ENCODE results near the gene C16orf87. TPM values are rescaled to one million over a fixed set of nuclear protein-coding genes. Genes with fewer than 3 reads are reported as not detected.

The C16orf87 gene
- total RNA-seq, 2 donors from 2014 or later: 3.1 to 11.5 TPM

DNA sequence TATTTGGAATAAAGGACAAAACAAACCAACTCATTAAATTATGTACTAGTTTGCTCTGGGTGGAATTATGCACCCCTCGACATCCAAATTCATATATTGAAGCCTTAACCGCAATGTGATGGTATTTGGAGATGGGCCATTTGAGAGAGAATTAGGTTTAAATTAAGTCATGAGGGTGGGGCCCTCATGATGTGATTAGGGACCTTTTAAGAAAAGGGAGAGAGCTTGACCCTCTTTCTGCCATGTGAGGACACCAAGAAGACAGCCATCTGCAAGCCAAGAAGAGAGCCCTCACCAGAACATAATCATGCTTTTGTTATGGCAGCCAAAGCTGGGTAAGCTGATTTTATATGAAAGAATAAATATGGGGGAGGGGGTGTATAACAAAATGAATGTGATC is 2.0 kb downstream of the C16orf87 start:
- DNase-seq (no peak), ATAC-seq (no peak)
- no peaks in the 10 kb centered on the region for H3K36me3 ChIP-seq (replicated peaks in 1 of 2; ENCODE audit: insufficient read depth in 1 of 2, low read depth in 2 of 2)
- H3K4me1 ChIP-seq: peaks cover 12% of the 10 kb centered on the region
- TF ChIP-seq, protein P1, sequence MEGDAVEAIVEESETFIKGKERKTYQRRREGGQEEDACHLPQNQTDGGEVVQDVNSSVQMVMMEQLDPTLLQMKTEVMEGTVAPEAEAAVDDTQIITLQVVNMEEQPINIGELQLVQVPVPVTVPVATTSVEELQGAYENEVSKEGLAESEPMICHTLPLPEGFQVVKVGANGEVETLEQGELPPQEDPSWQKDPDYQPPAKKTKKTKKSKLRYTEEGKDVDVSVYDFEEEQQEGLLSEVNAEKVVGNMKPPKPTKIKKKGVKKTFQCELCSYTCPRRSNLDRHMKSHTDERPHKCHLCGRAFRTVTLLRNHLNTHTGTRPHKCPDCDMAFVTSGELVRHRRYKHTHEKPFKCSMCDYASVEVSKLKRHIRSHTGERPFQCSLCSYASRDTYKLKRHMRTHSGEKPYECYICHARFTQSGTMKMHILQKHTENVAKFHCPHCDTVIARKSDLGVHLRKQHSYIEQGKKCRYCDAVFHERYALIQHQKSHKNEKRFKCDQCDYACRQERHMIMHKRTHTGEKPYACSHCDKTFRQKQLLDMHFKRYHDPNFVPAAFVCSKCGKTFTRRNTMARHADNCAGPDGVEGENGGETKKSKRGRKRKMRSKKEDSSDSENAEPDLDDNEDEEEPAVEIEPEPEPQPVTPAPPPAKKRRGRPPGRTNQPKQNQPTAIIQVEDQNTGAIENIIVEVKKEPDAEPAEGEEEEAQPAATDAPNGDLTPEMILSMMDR (IDR thresholded peaks at IDR 0.05): no peak
- TF ChIP-seq POLR2A (IDR thresholded peaks at IDR 0.05): no peak
- no peaks in the 10 kb centered on the region for H3K27me3 ChIP-seq
- H3K4me3 ChIP-seq: no peak overlapping the region
- intact Hi-C loops (cut with DNase I): no loop called here
- H3K27ac ChIP-seq: no peak overlapping the region
- H3K9me3 ChIP-seq: no peaks in the 10 kb centered on the region
- WGBS, 2 donors: 88 to 95% methylated on average over 2 of the region's 2 CpGs

DNA sequence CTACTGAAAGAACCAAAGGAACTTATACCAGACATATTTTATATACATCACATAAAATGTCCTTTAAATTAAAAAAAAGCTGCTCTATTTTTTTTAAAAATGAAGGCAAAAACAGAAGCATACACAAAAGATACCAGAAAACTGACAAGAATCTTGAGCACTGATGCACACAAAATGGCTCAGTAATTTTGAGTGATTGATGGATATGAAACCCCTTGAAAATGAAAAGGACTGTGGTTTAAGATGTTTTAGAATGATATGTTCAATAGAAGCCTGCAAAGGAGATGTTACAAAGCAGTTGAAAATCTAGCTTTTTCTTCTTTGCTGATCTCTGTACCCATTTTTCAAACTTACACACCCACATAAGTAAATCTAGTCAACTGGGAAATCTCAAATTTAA is 2.7 kb downstream of the C16orf87 start:
- Histone ChIP-seq H3K4me1 (peaks cover 12% of the 10 kb centered on the region), H3K36me3 (replicated peaks in 1 of 2; ENCODE audit: insufficient read depth in 1 of 2, low read depth in 2 of 2) (no peaks in the 10 kb centered on the region), H3K4me3 (no peak overlapping the region), H3K9me3 (no peaks in the 10 kb centered on the region), H3K27me3 (no peaks in the 10 kb centered on the region), H3K27ac (no peak overlapping the region)
- DNase-seq (no peak), ATAC-seq (no peak)
- intact Hi-C loops (cut with DNase I): no loop called here
- TF ChIP-seq, protein P1 (IDR thresholded peaks at IDR 0.05): no peak
- no peak for TF ChIP-seq POLR2A (IDR thresholded peaks at IDR 0.05)

DNA sequence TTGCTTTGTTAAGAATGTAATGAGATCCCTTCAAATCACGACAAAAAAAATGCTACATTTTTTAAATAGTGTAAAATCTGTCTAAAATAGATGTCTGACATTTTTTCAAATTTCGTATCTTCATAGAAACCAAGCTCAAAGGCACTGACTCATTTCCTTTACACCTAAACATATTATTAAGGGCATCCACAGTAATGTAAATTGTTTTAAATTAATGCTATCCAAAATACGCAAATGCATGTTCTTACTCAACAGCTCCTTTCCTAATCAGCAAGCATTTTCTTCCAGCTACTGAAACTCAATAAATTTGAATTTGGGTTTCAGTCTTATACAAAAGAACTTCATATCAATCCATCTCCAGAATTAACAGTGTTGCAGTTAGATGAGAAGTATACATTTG is 4.3 kb downstream of the C16orf87 start:
- no peaks in the 10 kb centered on the region for H3K27me3 ChIP-seq
- no peak overlapping the region for H3K27ac ChIP-seq
- 74 to 83% methylated on average over 3 of the region's 3 CpGs for WGBS, 2 donors
- no peak for ATAC-seq
- peaks cover 9% of the 10 kb centered on the region for H3K4me1 ChIP-seq
- no peak overlapping the region for H3K4me3 ChIP-seq
- H3K36me3 ChIP-seq (replicated peaks in 1 of 2; ENCODE audit: insufficient read depth in 1 of 2, low read depth in 2 of 2): no peaks in the 10 kb centered on the region
- H3K9me3 ChIP-seq: no peaks in the 10 kb centered on the region
- no peak for TF ChIP-seq POLR2A (IDR thresholded peaks at IDR 0.05)
- TF ChIP-seq, protein P1 (IDR thresholded peaks at IDR 0.05): no peak
- intact Hi-C loops (cut with DNase I): no loop called here
- no peak for DNase-seq

- Histone ChIP-seq H3K27me3 (no peaks in the 10 kb centered on the region), H3K27ac (no peak overlapping the region), H3K4me1 (no peaks in the 10 kb centered on the region), H3K9me3 (no peaks in the 10 kb centered on the region), H3K4me3 (no peak overlapping the region), H3K36me3 (replicated peaks in 1 of 2; ENCODE audit: insufficient read depth in 1 of 2, low read depth in 2 of 2) (no peaks in the 10 kb centered on the region)
- TF ChIP-seq, protein P1 (IDR thresholded peaks at IDR 0.05): no peak
- no peak for TF ChIP-seq POLR2A (IDR thresholded peaks at IDR 0.05)
- DNase-seq: no peak
- intact Hi-C loops (cut with DNase I): no loop called here
- no peak for ATAC-seq
- WGBS, 2 donors: 87% methylated on average over 3 of the region's 3 CpGs
Observed at GRCh38 chr16:46822270-46822669, 8.7 kb downstream of the C16orf87 start.

DNA sequence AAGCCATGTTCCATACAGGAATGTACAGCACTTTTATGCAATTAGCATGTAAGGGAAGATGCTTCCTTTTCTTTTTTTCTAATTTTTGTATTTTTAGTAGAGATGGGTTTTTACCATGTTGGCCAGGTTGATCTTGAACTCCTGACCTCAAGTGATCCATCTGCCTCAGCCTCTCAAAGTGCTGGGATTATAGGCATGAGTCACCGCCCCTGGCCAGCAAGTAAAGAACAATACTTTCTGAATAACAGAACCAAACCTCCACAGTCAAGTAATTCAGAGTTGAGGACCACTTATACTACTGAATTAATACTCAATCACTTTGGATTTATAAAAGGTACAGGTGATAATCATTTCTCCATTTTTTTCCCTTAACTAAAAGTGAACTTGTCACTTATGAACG is 13.0 kb downstream of the C16orf87 start:
- 51 to 52% methylated on average over 2 of the region's 2 CpGs for WGBS, 2 donors
- no peaks in the 10 kb centered on the region for H3K36me3 ChIP-seq (replicated peaks in 1 of 2; ENCODE audit: insufficient read depth in 1 of 2, low read depth in 2 of 2)
- H3K27ac ChIP-seq: no peak overlapping the region
- H3K27me3 ChIP-seq: no peaks in the 10 kb centered on the region
- DNase-seq (no peak), ATAC-seq (no peak)
- intact Hi-C loops (cut with DNase I): no loop called here
- no peaks in the 10 kb centered on the region for H3K4me1 ChIP-seq
- TF ChIP-seq, protein P1 (IDR thresholded peaks at IDR 0.05): no peak
- no peak for TF ChIP-seq POLR2A (IDR thresholded peaks at IDR 0.05)
- no peaks in the 10 kb centered on the region for H3K9me3 ChIP-seq
- no peak overlapping the region for H3K4me3 ChIP-seq

All from body of pancreas (tissue), 4 donors.